ENCODE data around the gene PRR15. TPM values are rescaled to one million over a fixed set of nuclear protein-coding genes. Genes with fewer than 3 reads are reported as not detected.

Gene PRR15
- total and polyA plus RNA-seq, 2 donors (not counting 1 experiment from before 2014, with no cell fraction given) = 0.04 TPM; not detected in 1

DNA sequence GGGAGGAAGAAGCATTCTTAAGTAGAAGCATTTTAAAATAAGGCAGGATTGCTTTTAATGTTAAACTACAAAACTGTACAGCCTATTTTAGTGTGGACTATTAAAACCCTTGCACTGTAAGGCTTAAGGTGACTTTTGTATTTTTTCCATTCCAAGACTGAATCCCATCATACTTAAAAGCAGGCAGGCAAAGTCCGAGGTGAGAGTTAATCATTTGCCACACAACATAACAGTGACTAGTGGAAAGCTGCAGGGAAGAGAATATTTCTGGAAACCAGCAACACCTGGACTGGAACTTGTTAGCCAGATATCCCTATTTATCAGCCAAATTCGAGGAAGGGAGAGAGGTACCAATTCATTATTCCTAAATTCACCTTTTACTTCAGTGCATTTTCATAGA lies 3.5 kb downstream of the PRR15 start:
- Histone ChIP-seq H4K20me1 (ENCODE audit: control insufficient read depth, insufficient read depth, low read length, poor library complexity, severe bottlenecking) (no peaks in the 10 kb centered on the region), H3K36me3 (replicated peaks in 1 of 2; ENCODE audit: control extremely low read depth in 1 of 2, control insufficient read depth in 1 of 2, extremely low read depth in 1 of 2, insufficient read depth in 2 of 2, low read length in 1 of 2) (no peaks in the 10 kb centered on the region), H3K27me3 (replicated peaks in 1 of 4; ENCODE audit: control extremely low read depth in 1 of 4, control insufficient read depth in 3 of 4, insufficient read depth in 4 of 4, low read length in 3 of 4) (peaks cover 0 to 51% (median 28%) of the 10 kb centered on the region in 4 experiments), H3K4me3 (ENCODE audit: control extremely low read depth in 1 of 5, extremely low read depth in 1 of 5, insufficient read depth in 1 of 5, low read depth in 2 of 5, low read length in 4 of 5) (no peak overlapping the region), H3K79me2 (ENCODE audit: control insufficient read depth, insufficient read depth, low read length) (no peaks in the 10 kb centered on the region), H2AFZ (ENCODE audit: insufficient read depth, low read depth, low read length, poor library complexity, severe bottlenecking) (no peak overlapping the region), H3K4me1 (ENCODE audit: control insufficient read depth in 2 of 2, insufficient read depth in 2 of 2, low read length in 2 of 2) (peaks cover 33 to 38% of the 10 kb centered on the region in 2 donors), H3K9ac (ENCODE audit: low read length) (no peak overlapping the region), H3K4me2 (replicated peaks; ENCODE audit: low read depth, low read length, poor library complexity, severe bottlenecking) (no peak overlapping the region), H3K9me3 (ENCODE audit: control extremely low read depth in 1 of 3, control insufficient read depth in 2 of 3, insufficient read depth in 1 of 3, low read length in 2 of 3) (peaks cover 0 to 13% (median 0%) of the 10 kb centered on the region in 3 donors), H3K27ac (ENCODE audit: low read length in 2 of 2) (no peak overlapping the region)
- H3K4me3 Mint-ChIP-seq = peak overlapping the region; percentile 20
- no peak for TF ChIP-seq EZH2 (IDR thresholded peaks at IDR 0.05; ENCODE audit: borderline replicate concordance, insufficient read depth, low read depth, low read length, poor library complexity, severe bottlenecking)
- TF ChIP-seq, protein P1, sequence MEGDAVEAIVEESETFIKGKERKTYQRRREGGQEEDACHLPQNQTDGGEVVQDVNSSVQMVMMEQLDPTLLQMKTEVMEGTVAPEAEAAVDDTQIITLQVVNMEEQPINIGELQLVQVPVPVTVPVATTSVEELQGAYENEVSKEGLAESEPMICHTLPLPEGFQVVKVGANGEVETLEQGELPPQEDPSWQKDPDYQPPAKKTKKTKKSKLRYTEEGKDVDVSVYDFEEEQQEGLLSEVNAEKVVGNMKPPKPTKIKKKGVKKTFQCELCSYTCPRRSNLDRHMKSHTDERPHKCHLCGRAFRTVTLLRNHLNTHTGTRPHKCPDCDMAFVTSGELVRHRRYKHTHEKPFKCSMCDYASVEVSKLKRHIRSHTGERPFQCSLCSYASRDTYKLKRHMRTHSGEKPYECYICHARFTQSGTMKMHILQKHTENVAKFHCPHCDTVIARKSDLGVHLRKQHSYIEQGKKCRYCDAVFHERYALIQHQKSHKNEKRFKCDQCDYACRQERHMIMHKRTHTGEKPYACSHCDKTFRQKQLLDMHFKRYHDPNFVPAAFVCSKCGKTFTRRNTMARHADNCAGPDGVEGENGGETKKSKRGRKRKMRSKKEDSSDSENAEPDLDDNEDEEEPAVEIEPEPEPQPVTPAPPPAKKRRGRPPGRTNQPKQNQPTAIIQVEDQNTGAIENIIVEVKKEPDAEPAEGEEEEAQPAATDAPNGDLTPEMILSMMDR (IDR thresholded peaks at IDR 0.05) = no peak
- H3K27me3 Mint-ChIP-seq = peaks cover 61% of the 10 kb centered on the region
- no peaks in the 10 kb centered on the region for H3K9me3 Mint-ChIP-seq (ENCODE audit: insufficient read depth)
- peaks cover 28% of the 10 kb centered on the region for H3K4me1 Mint-ChIP-seq
- CTCF ChIA-PET = interaction anchor here (1.2 kb wide), 1 partner anchor 26 kb away, joined by 3 read pairs; no protein-coding TSS in a partner anchor
- DNase-seq = no peak
- no CpG with 5 or more reads among the region's 2 CpGs for WGBS (ENCODE audit: insufficient coverage)
- POLR2A ChIA-PET = no interaction called here
- no peak overlapping the region for H3K27ac Mint-ChIP-seq
- intact Hi-C loops (cut with micrococcal nuclease) = no loop called here
- no peak for ATAC-seq (ENCODE audit: low read depth)

DNA sequence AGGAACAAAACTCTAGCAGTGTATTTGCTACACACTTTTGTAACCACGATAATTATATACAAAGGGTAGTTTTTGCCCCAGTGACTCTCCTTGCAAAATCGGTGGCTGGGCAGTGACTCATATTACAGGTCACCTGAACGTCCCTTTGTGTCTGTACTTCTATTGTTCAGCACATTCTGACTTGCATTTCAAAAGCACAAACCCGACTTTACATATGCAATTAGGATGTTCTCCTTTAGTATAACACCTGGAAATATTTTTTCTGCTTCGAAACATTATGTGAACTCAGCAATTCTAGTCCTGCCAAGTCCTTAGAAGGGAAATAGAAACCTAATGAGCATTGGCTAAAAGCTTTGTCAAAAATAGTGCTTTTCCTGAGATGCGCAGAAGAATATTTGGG lies 6.0 kb downstream of the PRR15 start:
- peaks cover 0 to 34% (median 18%) of the 10 kb centered on the region in 4 experiments for H3K27me3 ChIP-seq (replicated peaks in 1 of 4; ENCODE audit: control extremely low read depth in 1 of 4, control insufficient read depth in 3 of 4, insufficient read depth in 4 of 4, low read length in 3 of 4)
- no peaks in the 10 kb centered on the region for H4K20me1 ChIP-seq (ENCODE audit: control insufficient read depth, insufficient read depth, low read length, poor library complexity, severe bottlenecking)
- Mint-ChIP-seq H3K9me3 (ENCODE audit: insufficient read depth) (no peaks in the 10 kb centered on the region), H3K4me3 (no peak overlapping the region), H3K4me1 (peaks cover 15% of the 10 kb centered on the region), H3K27me3 (peaks cover 67% of the 10 kb centered on the region), H3K27ac (no peak overlapping the region)
- H3K79me2 ChIP-seq (ENCODE audit: control insufficient read depth, insufficient read depth, low read length) = no peaks in the 10 kb centered on the region
- no peak overlapping the region for H3K9ac ChIP-seq (ENCODE audit: low read length)
- intact Hi-C loops (cut with micrococcal nuclease) = no loop called here
- ChIA-PET CTCF (no interaction called here), POLR2A (no interaction called here)
- H3K4me1 ChIP-seq (ENCODE audit: control insufficient read depth in 2 of 2, insufficient read depth in 2 of 2, low read length in 2 of 2) = peaks cover 16 to 21% of the 10 kb centered on the region in 2 donors
- no peaks in the 10 kb centered on the region for H3K36me3 ChIP-seq (replicated peaks in 1 of 2; ENCODE audit: control extremely low read depth in 1 of 2, control insufficient read depth in 1 of 2, extremely low read depth in 1 of 2, insufficient read depth in 2 of 2, low read length in 1 of 2)
- H3K9me3 ChIP-seq (ENCODE audit: control extremely low read depth in 1 of 3, control insufficient read depth in 2 of 3, insufficient read depth in 1 of 3, low read length in 2 of 3) = peaks cover 0 to 10% (median 0%) of the 10 kb centered on the region in 3 donors
- no peak for DNase-seq
- H3K27ac ChIP-seq (ENCODE audit: low read length in 2 of 2) = no peak overlapping the region
- TF ChIP-seq, protein P1 (IDR thresholded peaks at IDR 0.05) = no peak
- no peak for TF ChIP-seq EZH2 (IDR thresholded peaks at IDR 0.05; ENCODE audit: borderline replicate concordance, insufficient read depth, low read depth, low read length, poor library complexity, severe bottlenecking)
- no peak overlapping the region for H2AFZ ChIP-seq (ENCODE audit: insufficient read depth, low read depth, low read length, poor library complexity, severe bottlenecking)
- H3K4me3 ChIP-seq (ENCODE audit: control extremely low read depth in 1 of 5, extremely low read depth in 1 of 5, insufficient read depth in 1 of 5, low read depth in 2 of 5, low read length in 4 of 5) = no peak overlapping the region
- no peak overlapping the region for H3K4me2 ChIP-seq (replicated peaks; ENCODE audit: low read depth, low read length, poor library complexity, severe bottlenecking)
- WGBS (ENCODE audit: insufficient coverage) = 50% methylated on average over 2 of the region's 6 CpGs
- no peak for ATAC-seq (ENCODE audit: low read depth)
